Loucy (cell line): Measurements from ENCODE around the gene CDR2.

Source experiments
- H2AFZ ChIP-seq: fragments of 200-600 bp; sonication (generic); 2 replicates; pipeline ENCODE4 v1.6.0; 2016; ENCODE audit warnings: antibody characterized with exemption, mild to moderate bottlenecking, low read length, moderate library complexity
- H3F3A ChIP-seq: fragments of 200-600 bp; 2 replicates; pipeline ENCODE4 v1.6.0; 2016; ENCODE audit warnings: antibody characterized with exemption, low read depth, mild to moderate bottlenecking
- H3K27me3 ChIP-seq: fragments of 200-600 bp; sonication (generic); 2 replicates; pipeline ENCODE4 v1.6.1; 2014; ENCODE audit warnings: low read length, mild to moderate bottlenecking; ENCODE audit not compliant: insufficient read depth, poor library complexity, severe bottlenecking
- H3K36me3 ChIP-seq: fragments of 200-600 bp; sonication (generic); 2 replicates; pipeline ENCODE4 v1.6.1; 2016; ENCODE audit warnings: low read length; ENCODE audit not compliant: insufficient read depth
- H3K4me1 ChIP-seq: fragments of 200-600 bp; sonication (generic); 2 replicates; pipeline ENCODE4 v1.5.1; 2014; ENCODE audit warnings: low read length, mild to moderate bottlenecking; ENCODE audit not compliant: insufficient read depth, poor library complexity, severe bottlenecking
- H3K4me2 ChIP-seq: fragments of 200-600 bp; sonication (generic); 2 replicates; pipeline ENCODE4 v1.6.0; 2014; ENCODE audit warnings: antibody characterized with exemption, low read length, low read depth, mild to moderate bottlenecking; ENCODE audit not compliant: poor library complexity, severe bottlenecking
- H3K4me3 ChIP-seq: fragments of 200-600 bp; sonication (generic); 2 replicates; pipeline ENCODE4 v1.5.1; 2014; ENCODE audit warnings: low read length, mild to moderate bottlenecking, mixed read lengths; ENCODE audit not compliant: poor library complexity, severe bottlenecking
- H3K79me2 ChIP-seq: fragments of 200-600 bp; sonication (generic); 2 replicates; pipeline ENCODE4 v1.6.1; 2014; ENCODE audit warnings: low read length; ENCODE audit not compliant: insufficient read depth
- H3K9ac ChIP-seq: fragments of 200-600 bp; sonication (generic); 2 replicates; pipeline ENCODE4 v1.6.0; 2014; ENCODE audit warnings: mild to moderate bottlenecking, low read depth, low read length, moderate library complexity; ENCODE audit not compliant: poor library complexity, severe bottlenecking
- H3K9me2 ChIP-seq: fragments of 200-600 bp; sonication (generic); replicated peaks from 2 replicates; pipeline ENCODE4 v1.6.1; 2016; ENCODE audit warnings: low read depth, low read length, mixed read lengths
- H3K9me3 ChIP-seq: fragments of 200-600 bp; sonication (generic); 2 replicates; pipeline ENCODE4 v1.6.1; 2014; ENCODE audit warnings: mild to moderate bottlenecking, antibody characterized with exemption, low read length, low read depth; ENCODE audit not compliant: insufficient read depth
- H4K20me1 ChIP-seq: fragments of 200-600 bp; sonication (generic); 2 replicates; pipeline ENCODE4 v1.6.0; 2014; ENCODE audit warnings: antibody characterized with exemption, low read length, mild to moderate bottlenecking; ENCODE audit not compliant: insufficient read depth, poor library complexity, severe bottlenecking
- CTCF ChIP-seq: fragments of 200-600 bp; sonication (generic); conservative IDR thresholded peaks from 2 replicates; pipeline ENCODE4 v1.5.1; 2014; ENCODE audit warnings: mild to moderate bottlenecking, antibody characterized with exemption, low read length
- EZH2phosphoT487 ChIP-seq: fragments of 200-600 bp; IDR thresholded peaks from 2 replicates; pipeline ENCODE4 v1.6.1; 2018; ENCODE audit warnings: antibody characterized with exemption, mild to moderate bottlenecking, moderate library complexity, borderline replicate concordance

Gene CDR2

GRCh38 chr16:22340945-22341344 lies 33.5 kb downstream of the CDR2 start:
- H4K20me1 ChIP-seq, result no peaks in the 10 kb centered on the region
- H3K4me3 ChIP-seq, result no peak overlapping the region
- H3K9ac ChIP-seq, result no peak overlapping the region
- H3K9me2 ChIP-seq, result no peaks in the 10 kb centered on the region
- peaks cover 13% of the 10 kb centered on the region for H3K36me3 ChIP-seq
- no peak overlapping the region for H2AFZ ChIP-seq
- H3F3A ChIP-seq, result no peaks in the 10 kb centered on the region
- H3K4me2 ChIP-seq, result no peak overlapping the region
- no peaks in the 10 kb centered on the region for H3K4me1 ChIP-seq
- no peaks in the 10 kb centered on the region for H3K79me2 ChIP-seq
- TF ChIP-seq EZH2phosphoT487 (no peak), CTCF (no peak)
- H3K9me3 ChIP-seq, result peaks cover 13% of the 10 kb centered on the region; the same call in 1 of the 2 replicates
- H3K27me3 ChIP-seq, result no peaks in the 10 kb centered on the region

GRCh38 chr16:22337849-22338635 lies 36.4 kb downstream of the CDR2 start:
- Histone ChIP-seq H2AFZ (no peak overlapping the region), H3K4me1 (no peaks in the 10 kb centered on the region), H4K20me1 (no peaks in the 10 kb centered on the region), H3K9me2 (no peaks in the 10 kb centered on the region), H3F3A (no peaks in the 10 kb centered on the region), H3K27me3 (no peaks in the 10 kb centered on the region), H3K4me2 (no peak overlapping the region), H3K9me3 (peaks cover 13% of the 10 kb centered on the region; the same call in 1 of the 2 replicates), H3K4me3 (no peak overlapping the region), H3K36me3 (peaks cover 34% of the 10 kb centered on the region), H3K9ac (no peak overlapping the region), H3K79me2 (no peaks in the 10 kb centered on the region)
- TF ChIP-seq CTCF (no peak), EZH2phosphoT487 (no peak)

GRCh38 chr16:22337045-22337444 lies 37.4 kb downstream of the CDR2 start:
- no peaks in the 10 kb centered on the region for H3K4me1 ChIP-seq

More at GRCh38 chr16:22337045-22337444, 37.4 kb downstream of the CDR2 start:
- Histone ChIP-seq H3K9me2 (no peaks in the 10 kb centered on the region), H3K4me3 (no peak overlapping the region), H3K27me3 (no peaks in the 10 kb centered on the region), H4K20me1 (no peaks in the 10 kb centered on the region), H3K4me2 (no peak overlapping the region), H3K9ac (no peak overlapping the region), H2AFZ (no peak overlapping the region), H3F3A (no peaks in the 10 kb centered on the region), H3K36me3 (peaks cover 42% of the 10 kb centered on the region), H3K9me3 (peaks cover 13% of the 10 kb centered on the region; the same call in 1 of the 2 replicates), H3K79me2 (no peaks in the 10 kb centered on the region)
- no peak for TF ChIP-seq EZH2phosphoT487
- TF ChIP-seq CTCF, result no peak
